ENCODE data around the gene TNC. TPM values are rescaled to one million over a fixed set of nuclear protein-coding genes. Genes with fewer than 3 reads are reported as not detected.

The TNC gene
- total and polyA plus RNA-seq, 2 experiments from 2014 or later: 165 to 319 TPM

DNA sequence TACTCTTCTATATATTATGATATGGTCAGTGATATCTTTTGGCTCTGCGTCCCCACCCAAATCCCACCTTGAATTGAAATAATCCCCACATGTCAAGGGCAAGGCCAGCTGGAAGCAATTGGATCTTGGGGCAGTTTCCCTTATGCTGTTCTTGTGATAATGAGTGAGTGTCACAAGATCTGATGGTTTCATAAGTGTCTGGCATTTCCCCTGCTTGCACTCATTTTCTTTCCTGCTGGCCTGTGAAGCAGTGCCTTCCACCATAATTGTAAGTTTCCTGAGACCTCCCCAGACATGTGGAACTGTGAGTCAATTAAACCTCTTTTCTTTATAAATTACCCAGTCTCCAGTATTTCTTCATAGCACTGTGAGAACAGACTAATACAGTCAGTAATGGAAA is 45.0 kb upstream of the TNC start:
- no peaks in the 10 kb centered on the region for H3K27me3 ChIP-seq (replicated peaks; ENCODE audit: insufficient read depth)
- no peaks in the 10 kb centered on the region for H3K9me3 ChIP-seq (ENCODE audit: low read depth)
- no peak overlapping the region for H3K27ac ChIP-seq
- no peak overlapping the region for H3K4me2 ChIP-seq (ENCODE audit: unreplicated experiment)
- H2AFZ ChIP-seq: no peak overlapping the region
- TF ChIP-seq EZH2phosphoT487 (IDR thresholded peaks at IDR 0.05; ENCODE audit: insufficient read depth, low read depth): no peak
- TF ChIP-seq EZH2 (IDR thresholded peaks at IDR 0.05; ENCODE audit: insufficient read depth, poor library complexity, severe bottlenecking): no peak
- H3K4me3 ChIP-seq: no peak overlapping the region
- in situ Hi-C loops (cut with MboI): no loop called here
- peaks cover 35% of the 10 kb centered on the region for H3K4me1 ChIP-seq (ENCODE audit: insufficient read depth)
- H3K9me2 ChIP-seq (ENCODE audit: insufficient read depth): no peaks in the 10 kb centered on the region
- H4K20me1 ChIP-seq (ENCODE audit: insufficient read depth): no peaks in the 10 kb centered on the region
- no peaks in the 10 kb centered on the region for H3K36me3 ChIP-seq (ENCODE audit: low read depth)
- H3K79me2 ChIP-seq (ENCODE audit: insufficient read depth): no peaks in the 10 kb centered on the region
- peak; percentile 27 for DNase-seq
- 92 to 100% methylated on average over 1 of the region's 1 CpG for WGBS, 2 experiments (ENCODE audit: low coverage in 1 of 2, low lambda C conversion rate in 2 of 2, missing lambda C conversion rate in 2 of 2)
- H3K9ac ChIP-seq: no peak overlapping the region
- H3F3A ChIP-seq (ENCODE audit: insufficient read depth): peaks cover 33% of the 10 kb centered on the region

DNA sequence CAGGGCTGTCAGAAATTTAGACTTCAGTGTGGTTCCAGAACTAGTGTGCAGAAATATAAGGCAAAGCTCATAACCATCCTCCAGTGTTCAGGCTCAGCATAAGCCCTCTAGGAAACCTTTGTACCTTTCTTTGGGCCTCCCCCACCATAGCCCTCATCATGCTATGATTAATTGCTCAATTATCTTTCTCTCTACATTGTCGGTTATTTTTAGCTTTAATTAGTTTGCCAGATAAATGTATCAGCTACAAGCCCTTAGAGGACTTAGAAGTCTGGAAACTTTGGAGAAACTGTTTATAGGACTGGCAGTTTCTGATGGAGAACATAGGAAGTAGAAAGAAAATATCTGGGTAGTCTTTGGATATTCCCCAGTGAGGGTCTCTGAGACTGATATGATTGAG is 43.5 kb upstream of the TNC start:
- Histone ChIP-seq H4K20me1 (ENCODE audit: insufficient read depth) (no peaks in the 10 kb centered on the region), H3K4me1 (ENCODE audit: insufficient read depth) (peaks cover 35% of the 10 kb centered on the region), H3K4me3 (no peak overlapping the region), H3K36me3 (ENCODE audit: low read depth) (no peaks in the 10 kb centered on the region), H2AFZ (no peak overlapping the region), H3K27me3 (replicated peaks; ENCODE audit: insufficient read depth) (no peaks in the 10 kb centered on the region), H3K9me3 (ENCODE audit: low read depth) (no peaks in the 10 kb centered on the region), H3K79me2 (ENCODE audit: insufficient read depth) (no peaks in the 10 kb centered on the region), H3K4me2 (ENCODE audit: unreplicated experiment) (no peak overlapping the region), H3F3A (ENCODE audit: insufficient read depth) (peaks cover 36% of the 10 kb centered on the region), H3K27ac (no peak overlapping the region), H3K9me2 (ENCODE audit: insufficient read depth) (no peaks in the 10 kb centered on the region), H3K9ac (no peak overlapping the region)
- WGBS, 2 experiments (ENCODE audit: low coverage in 1 of 2, low lambda C conversion rate in 2 of 2, missing lambda C conversion rate in 2 of 2): 59 to 67% methylated on average over 1 of the region's 1 CpG
- no peak for TF ChIP-seq EZH2phosphoT487 (IDR thresholded peaks at IDR 0.05; ENCODE audit: insufficient read depth, low read depth)
- no peak for TF ChIP-seq EZH2 (IDR thresholded peaks at IDR 0.05; ENCODE audit: insufficient read depth, poor library complexity, severe bottlenecking)
- in situ Hi-C loops (cut with MboI): no loop called here
- DNase-seq: no peak

DNA sequence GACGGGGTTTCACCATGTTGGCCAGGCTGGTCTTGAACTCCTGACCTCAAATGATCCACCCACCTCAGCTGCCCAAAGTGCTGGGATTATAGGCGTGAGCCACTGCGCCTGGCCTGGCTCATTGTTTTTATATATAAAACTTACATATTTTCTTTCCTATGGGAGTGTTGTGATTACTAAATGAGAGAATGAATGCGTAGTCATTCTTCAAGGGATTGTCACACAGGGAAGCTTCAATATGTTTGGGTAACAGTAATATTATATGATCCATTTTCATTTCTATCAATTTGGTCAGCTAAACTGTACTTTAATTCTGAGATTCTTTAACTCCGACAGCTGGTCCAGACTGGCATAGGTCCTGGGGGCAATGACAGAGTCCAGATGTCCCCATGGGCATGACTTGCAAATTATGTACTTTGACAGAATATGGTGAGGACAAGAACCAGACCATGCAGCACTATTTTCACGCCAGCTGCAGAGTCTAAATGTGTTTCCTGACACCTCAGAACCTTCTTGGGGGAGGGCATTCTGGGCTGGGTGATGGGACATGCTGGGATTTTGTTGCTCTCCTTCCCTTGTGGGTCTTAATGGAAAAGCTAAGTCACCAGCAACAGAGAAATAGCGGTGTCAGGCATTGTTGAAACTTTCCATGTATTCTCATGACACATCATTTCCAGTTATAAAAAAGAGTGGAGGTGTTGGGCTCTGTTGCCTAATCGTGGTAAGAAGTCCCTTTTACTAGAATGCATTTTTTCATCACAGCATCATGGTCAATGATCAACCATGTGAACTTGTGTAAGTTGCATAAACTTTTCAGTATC is 40.9 kb upstream of the TNC start:
- TF ChIP-seq EZH2 (IDR thresholded peaks at IDR 0.05; ENCODE audit: insufficient read depth, poor library complexity, severe bottlenecking) (no peak), EZH2phosphoT487 (IDR thresholded peaks at IDR 0.05; ENCODE audit: insufficient read depth, low read depth) (no peak)
- in situ Hi-C loops (cut with MboI): no loop called here

DNA sequence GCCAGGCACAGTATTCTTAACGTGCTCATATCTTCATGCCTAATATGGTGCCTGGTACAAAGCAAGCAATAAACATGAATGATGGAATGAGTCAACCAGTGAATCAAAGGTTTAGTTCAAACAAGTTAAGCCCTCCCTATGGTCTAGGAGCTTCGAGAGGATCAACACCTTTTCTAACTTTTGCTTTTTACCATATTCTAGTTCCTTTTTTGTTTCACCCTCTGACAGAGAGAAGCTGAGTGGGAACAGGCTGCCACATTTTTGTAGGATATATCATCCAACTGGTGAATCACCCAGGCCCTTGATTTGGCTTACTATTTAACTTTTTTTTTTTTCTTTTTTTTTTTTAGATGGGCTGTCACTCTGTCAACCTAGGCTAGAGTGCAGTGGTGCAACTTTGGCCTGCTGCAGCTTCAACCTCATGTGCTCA is 39.3 kb upstream of the TNC start:
- TF ChIP-seq EZH2phosphoT487 (IDR thresholded peaks at IDR 0.05; ENCODE audit: insufficient read depth, low read depth) (no peak), EZH2 (IDR thresholded peaks at IDR 0.05; ENCODE audit: insufficient read depth, poor library complexity, severe bottlenecking) (no peak)
- peak overlapping the region; percentile 75 for H3K27ac ChIP-seq
- H4K20me1 ChIP-seq (ENCODE audit: insufficient read depth): no peaks in the 10 kb centered on the region
- in situ Hi-C loops (cut with MboI): no loop called here
- no peaks in the 10 kb centered on the region for H3K36me3 ChIP-seq (ENCODE audit: low read depth)
- WGBS, 2 experiments (ENCODE audit: low coverage in 1 of 2, low lambda C conversion rate in 2 of 2, missing lambda C conversion rate in 2 of 2): 0 to 3% methylated on average over 2 of the region's 2 CpGs
- no peaks in the 10 kb centered on the region for H3K27me3 ChIP-seq (replicated peaks; ENCODE audit: insufficient read depth)
- no peaks in the 10 kb centered on the region for H3K9me2 ChIP-seq (ENCODE audit: insufficient read depth)
- peaks cover 28% of the 10 kb centered on the region for H3K4me1 ChIP-seq (ENCODE audit: insufficient read depth)
- H3K79me2 ChIP-seq (ENCODE audit: insufficient read depth): no peaks in the 10 kb centered on the region
- no peaks in the 10 kb centered on the region for H3K9me3 ChIP-seq (ENCODE audit: low read depth)
- peak overlapping the region; percentile 50 for H3K9ac ChIP-seq
- peaks cover 23% of the 10 kb centered on the region for H3F3A ChIP-seq (ENCODE audit: insufficient read depth)
- H3K4me3 ChIP-seq: peak overlapping the region; percentile 27; the same call in 1 of the 2 replicates
- peak overlapping the region; percentile 42 for H2AFZ ChIP-seq
- peak overlapping the region; percentile 78 for H3K4me2 ChIP-seq (ENCODE audit: unreplicated experiment)
- peak; percentile 88 for DNase-seq

More for the DNA sequence above, 40.9 kb upstream of the TNC start:
- peaks cover 23% of the 10 kb centered on the region for H3F3A ChIP-seq (ENCODE audit: insufficient read depth)
- H3K9me3 ChIP-seq (ENCODE audit: low read depth): no peaks in the 10 kb centered on the region
- peaks cover 28% of the 10 kb centered on the region for H3K4me1 ChIP-seq (ENCODE audit: insufficient read depth)
- H3K4me2 ChIP-seq (ENCODE audit: unreplicated experiment): peak overlapping the region; percentile 35
- H2AFZ ChIP-seq: no peak overlapping the region
- H3K9ac ChIP-seq: peak overlapping the region; percentile 42
- H4K20me1 ChIP-seq (ENCODE audit: insufficient read depth): no peaks in the 10 kb centered on the region
- 66 to 67% methylated on average over 8 of the region's 8 CpGs for WGBS, 2 experiments (ENCODE audit: low coverage in 1 of 2, low lambda C conversion rate in 2 of 2, missing lambda C conversion rate in 2 of 2)
- peak; percentile 94 for DNase-seq
- peak overlapping the region; percentile 71 for H3K27ac ChIP-seq
- H3K4me3 ChIP-seq: no peak overlapping the region
- H3K79me2 ChIP-seq (ENCODE audit: insufficient read depth): no peaks in the 10 kb centered on the region
- no peaks in the 10 kb centered on the region for H3K27me3 ChIP-seq (replicated peaks; ENCODE audit: insufficient read depth)
- no peaks in the 10 kb centered on the region for H3K9me2 ChIP-seq (ENCODE audit: insufficient read depth)
- no peaks in the 10 kb centered on the region for H3K36me3 ChIP-seq (ENCODE audit: low read depth)

Data from GM23248 (cell line).